Endothelial cell of umbilical vein (primary cell): ENCODE data around the gene EVC2.
A peak's percentile ranks its signal among the peaks of the same experiment; 100 is the strongest.

ENCODE experiments used
- CTCF ChIP-seq, 2 donors: IDR thresholded peaks; 1 replicate in 1 of 2; 2 replicates in 1 of 2; pipeline ENCODE4 v1.5.1; 2011; ENCODE audit warnings: low read length in 2 of 2, mild to moderate bottlenecking in 2 of 2, moderate library complexity in 2 of 2, control low read depth in 1 of 2, inconsistent platforms in 1 of 2, low read depth in 1 of 2; ENCODE audit not compliant: insufficient read depth in 1 of 2; ENCODE audit errors: extremely low read depth in 1 of 2
- EZH2 ChIP-seq: IDR thresholded peaks from 2 replicates; pipeline ENCODE4 v1.6.1; 2012; ENCODE audit warnings: borderline replicate concordance, low read depth, mild to moderate bottlenecking, moderate library complexity, low read length, inconsistent platforms; ENCODE audit not compliant: severe bottlenecking
- GATA2 ChIP-seq: IDR thresholded peaks from 2 replicates; pipeline ENCODE4 v1.7.0; 2011; ENCODE audit warnings: low read depth, mild to moderate bottlenecking, moderate library complexity, mixed read lengths, low read length; ENCODE audit not compliant: insufficient read length, insufficient read depth
- JUN ChIP-seq: IDR thresholded peaks from 2 replicates; pipeline ENCODE4 v1.6.1; 2011; ENCODE audit warnings: borderline replicate concordance, low read depth; ENCODE audit not compliant: insufficient read length, insufficient read depth
- MAX ChIP-seq: IDR thresholded peaks from 2 replicates; pipeline ENCODE4 v1.6.1; 2011; ENCODE audit not compliant: insufficient read depth, insufficient read length
- MYC ChIP-seq: IDR thresholded peaks from one replicate; pipeline ENCODE4 v1.6.1; 2011; ENCODE audit warnings: mild to moderate bottlenecking, low read depth, low read length
- POLR2A ChIP-seq: IDR thresholded peaks from 2 replicates; pipeline ENCODE4 v1.6.1; 2012; ENCODE audit warnings: low read depth, mild to moderate bottlenecking, control low read depth, low read length
- POLR2AphosphoS5 ChIP-seq: IDR thresholded peaks from 2 replicates; pipeline ENCODE4 v1.6.1; 2012; ENCODE audit warnings: low read depth, mild to moderate bottlenecking, control low read depth, low read length, moderate library complexity; ENCODE audit not compliant: insufficient read depth

- TF ChIP-seq CTCF (IDR thresholded peaks at IDR 0.05; ENCODE audit: extremely low read depth in 1 of 2, insufficient read depth in 1 of 2, low read depth in 1 of 2, low read length in 2 of 2) (no peak), POLR2A (no peak), POLR2AphosphoS5 (no peak), MYC (no peak), MAX (peak; percentile 28), EZH2 (no peak), GATA2 (no peak), JUN (no peak)
These were observed 76.3 kb downstream of the EVC2 start for GRCh38 chr4:5632066-5632440.
